Glomerular endothelial cell (primary cell): Measurements from ENCODE around the gene PSMB7. TPM values are rescaled to one million over a fixed set of nuclear protein-coding genes. Genes with fewer than 3 reads are reported as not detected.

Experiments
- DNase-seq: peaks from one replicate; pipeline ENCODE4 v3.0.0-alpha.2; 2011; ENCODE audit warnings: low read depth, low spot score; ENCODE audit errors: extremely low read depth
- total RNA-seq: library from RNA; depleted of rRNA; stranded (reverse); fragments of >200 nt; gene quantifications from 2 replicates; pipeline ENCODE4 v1.2.3, GENCODE V29; 2015

Gene PSMB7
- total RNA-seq, 1 donor from 2014 or later = 264 TPM

DNA sequence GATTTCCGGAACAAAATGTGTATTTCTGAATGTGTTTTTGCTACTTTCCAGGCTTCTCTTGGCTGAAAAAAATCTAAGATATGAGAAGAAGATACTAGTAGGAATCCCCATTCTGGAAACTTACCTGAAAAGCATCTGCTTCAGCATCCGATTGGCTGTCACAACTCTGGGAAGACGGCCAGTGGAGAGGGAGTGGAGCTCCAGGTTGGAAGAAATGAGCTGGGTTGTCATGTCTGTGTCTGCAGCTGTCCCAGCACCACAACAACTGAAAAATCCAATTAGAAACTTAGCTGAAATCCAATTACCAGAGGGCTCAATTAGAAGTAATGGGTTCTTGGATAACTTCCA is 3.0 kb downstream of the PSMB7 start:
- no peak for DNase-seq

DNA sequence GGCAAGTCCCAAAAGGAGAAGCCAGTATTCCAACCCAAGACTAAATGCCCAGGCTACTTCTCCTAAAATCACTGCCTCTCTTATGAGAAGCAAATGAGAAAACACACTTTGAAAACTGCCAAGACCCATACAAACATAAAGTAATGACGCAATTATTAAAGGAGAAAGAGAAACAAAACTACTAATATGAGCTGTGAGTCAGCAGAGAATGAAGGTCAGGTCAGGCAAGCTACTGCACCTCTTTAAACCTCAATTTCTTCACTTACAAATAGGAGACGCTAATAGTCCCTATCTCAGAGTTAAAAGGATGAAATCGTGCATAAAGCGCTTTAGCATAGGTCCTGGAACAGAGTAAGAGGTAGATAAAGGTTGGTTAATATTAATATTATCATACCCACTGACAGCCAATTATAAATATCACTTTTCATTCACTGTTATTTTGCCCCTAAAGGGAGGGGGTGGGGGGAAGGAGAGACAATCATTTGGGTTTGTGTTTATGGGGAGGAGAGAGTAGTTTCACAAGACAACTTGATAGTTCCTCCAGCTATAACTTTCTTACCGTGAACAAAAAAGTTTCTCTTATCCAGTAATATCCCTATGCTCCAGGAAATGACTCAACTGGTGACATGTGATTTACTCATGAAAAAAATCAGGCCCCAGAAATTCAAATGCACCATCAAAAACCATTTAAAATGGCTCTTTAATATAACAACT is 3.6 kb downstream of the PSMB7 start:
- no peak for DNase-seq

DNA sequence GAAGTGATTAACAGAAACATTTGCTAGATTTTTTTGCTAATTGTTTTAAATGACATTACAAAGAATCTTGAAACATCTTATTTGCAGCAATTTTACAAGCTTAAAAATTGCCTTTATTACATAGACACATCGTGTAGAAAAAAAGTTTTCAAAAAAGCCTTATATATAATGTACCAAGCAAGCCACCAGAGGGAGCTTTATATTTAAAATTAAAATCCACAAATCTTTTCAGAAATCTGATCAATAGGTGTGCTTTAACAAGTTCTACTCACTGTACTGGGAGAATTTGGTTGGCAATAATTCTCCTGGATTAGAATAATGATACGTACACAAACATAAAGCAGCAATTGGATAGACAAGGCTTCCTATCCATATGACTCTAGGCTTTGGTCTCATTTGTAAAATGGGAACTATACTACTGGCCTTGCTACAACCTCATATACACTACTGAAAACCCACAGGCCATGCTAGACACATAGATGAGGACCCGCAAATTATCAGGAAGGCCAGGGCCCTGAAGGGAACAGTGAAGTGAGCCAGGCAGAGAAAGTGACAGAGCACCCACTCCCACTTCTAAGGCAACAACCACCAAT is 4.8 kb downstream of the PSMB7 start:
- no peak for DNase-seq

DNA sequence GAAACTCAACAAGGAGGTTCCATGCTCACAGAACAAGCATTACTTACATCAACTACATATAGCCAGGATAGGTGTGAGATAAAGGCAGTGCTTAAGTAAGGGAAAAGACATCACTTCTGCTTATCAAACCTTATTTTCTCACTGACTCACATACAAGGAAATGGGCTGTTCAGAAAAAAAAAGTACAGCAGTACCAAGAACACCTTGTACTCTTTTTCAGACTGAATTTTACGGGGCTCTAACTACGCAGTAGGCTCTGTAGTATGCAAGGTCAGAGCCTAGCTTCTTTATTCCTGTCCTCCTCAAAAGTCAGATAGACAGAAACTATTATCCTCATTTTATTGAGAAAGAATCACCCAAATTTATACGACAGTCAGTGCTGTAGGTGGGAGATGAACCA is 5.8 kb downstream of the PSMB7 start:
- no peak for DNase-seq

DNA sequence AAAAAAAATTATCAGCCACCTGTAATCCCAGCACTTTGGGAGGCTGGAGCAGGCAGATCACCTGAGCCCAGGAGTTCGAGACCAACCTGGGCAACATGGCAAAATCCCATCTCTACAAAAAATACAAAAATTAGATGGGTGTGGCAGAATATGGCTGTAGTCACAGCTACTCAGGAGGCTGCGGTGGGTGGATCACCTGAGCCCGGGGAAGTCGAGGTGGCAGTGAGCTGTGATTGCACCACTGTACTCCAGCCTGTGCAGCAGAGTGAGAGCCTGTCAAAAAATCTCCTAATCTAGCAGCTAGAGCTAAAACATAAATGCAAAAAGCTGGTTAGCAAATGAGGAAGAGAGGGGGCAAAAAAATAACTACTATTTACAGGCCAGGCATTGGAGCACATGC is 12.0 kb downstream of the PSMB7 start:
- DNase-seq = no peak

DNA sequence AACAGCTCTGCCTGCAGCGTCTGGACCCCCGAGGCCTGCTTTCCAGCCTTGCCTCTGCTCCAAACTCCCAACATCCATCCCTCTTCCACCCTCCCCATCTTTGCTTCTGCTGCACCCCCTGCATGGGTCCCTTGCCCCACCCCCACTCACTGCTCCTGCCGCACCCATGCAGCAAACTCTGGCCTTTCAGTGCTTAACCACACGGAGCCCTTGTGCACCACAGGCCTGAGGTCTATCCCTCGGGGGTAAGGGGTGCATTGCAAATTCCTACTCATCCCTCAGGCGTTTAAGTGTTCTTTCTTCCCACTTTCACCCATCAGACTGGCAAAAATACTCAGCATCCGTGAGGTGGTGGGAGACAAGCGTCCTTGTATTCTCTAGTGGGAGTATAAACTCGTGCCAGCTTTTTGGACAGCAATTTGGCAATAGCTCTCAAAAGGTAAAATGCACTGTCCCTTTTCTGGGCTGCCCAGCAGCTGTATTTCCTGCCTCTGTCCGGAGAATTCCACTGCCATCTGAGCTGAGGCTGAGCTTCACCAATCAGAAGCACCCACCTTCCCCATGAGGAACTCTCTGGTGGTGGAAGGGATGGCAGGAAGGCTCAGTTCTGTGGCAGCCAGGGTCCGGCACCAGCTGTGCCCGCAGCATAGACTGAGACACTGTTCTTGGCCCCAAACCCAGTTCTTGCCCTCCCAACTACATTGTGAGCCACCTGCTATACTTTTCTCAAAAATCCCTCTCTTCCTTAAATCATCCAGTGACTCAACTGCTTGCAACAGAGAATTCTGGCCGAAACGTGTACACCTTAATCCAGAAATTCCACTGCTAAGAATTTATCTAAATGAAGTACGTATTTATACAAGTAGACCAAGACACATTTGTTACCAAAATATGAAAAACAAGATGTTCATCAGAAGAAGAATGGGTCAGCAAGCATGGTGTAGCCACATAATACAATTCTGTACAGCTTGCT is 15.0 kb downstream of the PSMB7 start:
- no peak for DNase-seq

DNA sequence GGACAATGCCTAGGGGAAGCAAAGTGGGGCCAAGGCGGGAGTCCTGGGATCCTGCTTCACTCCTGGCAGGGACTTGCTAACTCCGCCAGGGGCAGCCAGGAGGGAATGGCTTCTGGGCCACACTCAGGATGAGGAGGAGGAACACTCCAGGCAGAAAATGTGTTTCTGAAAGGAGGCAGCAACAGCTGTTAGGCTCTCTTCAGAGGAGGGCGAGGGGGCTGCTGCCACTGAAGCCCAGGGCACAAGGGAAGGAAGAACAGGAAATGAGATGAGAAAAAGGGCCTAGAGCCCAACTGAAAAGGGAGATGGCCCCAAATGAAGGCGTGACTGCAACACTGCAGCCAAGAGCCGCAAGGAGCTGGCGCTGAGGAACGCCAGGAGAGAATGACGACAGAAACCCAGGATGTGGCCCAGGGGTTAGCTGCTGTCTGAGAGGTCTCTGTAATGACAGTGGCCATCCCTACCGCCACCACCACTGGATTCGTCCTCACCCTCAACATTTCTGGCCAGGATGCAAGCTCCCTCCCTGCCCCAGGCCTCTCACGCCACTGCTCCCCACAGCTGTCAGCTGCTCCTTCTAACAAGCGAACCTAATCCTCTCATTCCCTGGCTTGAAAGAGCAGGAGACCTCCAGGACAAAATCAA is 15.8 kb downstream of the PSMB7 start:
- no peak for DNase-seq

DNA sequence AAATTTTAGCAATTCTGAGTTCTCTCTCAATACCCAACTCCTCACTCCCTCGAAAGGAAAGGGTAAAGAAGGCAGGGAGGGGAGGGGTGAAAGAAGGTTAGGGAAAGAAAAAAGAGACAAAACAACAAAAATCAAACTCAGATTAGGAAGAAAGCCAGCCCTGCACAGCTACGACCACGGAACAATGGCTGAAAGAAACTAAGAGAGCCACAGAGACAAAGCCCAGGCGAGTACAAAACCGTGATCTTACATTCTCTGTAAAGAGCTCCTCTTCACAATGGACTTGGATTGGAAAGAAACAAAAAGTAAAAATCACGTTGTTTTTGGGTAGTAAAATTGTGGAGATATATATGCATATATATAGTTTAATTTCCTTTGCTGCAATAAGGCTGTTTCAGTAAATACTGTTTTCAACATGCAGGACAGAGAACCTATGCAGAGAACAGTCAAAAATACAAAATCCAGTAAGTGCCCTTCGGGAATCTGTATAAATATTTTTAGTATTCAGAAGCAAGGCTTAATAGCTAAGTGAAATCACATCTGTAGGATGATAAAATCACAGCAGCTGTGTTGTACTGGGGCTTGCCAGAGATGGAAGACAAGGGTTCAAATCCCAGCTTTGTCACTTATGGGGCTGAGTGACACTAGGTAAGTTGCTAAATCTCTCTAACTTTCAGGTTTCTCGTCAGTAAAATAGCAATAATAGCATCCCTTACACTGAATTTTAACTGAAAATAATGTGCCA is 16.9 kb downstream of the PSMB7 start:
- no peak for DNase-seq

DNA sequence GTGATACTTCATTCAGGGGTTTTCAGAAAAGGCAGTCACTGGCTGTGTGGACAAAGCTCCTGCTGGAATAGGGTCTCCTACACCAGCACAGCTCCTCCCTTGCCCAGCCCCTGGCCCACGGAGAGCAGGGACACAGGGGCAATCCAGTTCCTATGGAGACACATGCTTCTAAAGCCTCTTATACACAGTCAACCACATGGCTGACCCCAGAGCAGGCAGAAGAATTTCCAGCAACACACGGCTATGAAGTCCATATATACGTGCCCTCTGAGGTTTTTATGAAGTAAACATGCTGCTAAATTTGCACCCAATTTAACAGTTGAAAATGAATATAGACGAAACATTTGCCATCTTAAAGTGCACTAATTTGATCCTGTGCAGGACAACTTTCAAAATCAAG is 19.4 kb downstream of the PSMB7 start:
- DNase-seq = no peak

DNA sequence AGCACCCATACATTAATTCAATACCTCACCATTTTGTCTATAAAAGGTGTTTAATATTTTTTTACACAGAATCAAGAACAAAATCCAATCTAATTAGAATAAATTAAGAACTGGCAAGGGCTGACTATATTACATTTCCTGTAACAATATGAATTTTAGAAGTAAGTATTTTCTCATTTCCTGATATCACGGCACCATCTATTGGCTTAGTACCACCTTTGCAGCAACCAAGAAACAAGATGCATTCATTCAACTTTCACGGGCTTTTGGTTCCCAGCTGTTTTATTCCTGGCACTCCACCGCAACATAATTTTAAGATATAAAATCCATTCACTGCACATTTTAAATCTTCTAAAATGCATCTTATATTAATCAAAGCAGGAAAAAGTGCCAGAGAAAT is 20.6 kb downstream of the PSMB7 start:
- DNase-seq = no peak

DNA sequence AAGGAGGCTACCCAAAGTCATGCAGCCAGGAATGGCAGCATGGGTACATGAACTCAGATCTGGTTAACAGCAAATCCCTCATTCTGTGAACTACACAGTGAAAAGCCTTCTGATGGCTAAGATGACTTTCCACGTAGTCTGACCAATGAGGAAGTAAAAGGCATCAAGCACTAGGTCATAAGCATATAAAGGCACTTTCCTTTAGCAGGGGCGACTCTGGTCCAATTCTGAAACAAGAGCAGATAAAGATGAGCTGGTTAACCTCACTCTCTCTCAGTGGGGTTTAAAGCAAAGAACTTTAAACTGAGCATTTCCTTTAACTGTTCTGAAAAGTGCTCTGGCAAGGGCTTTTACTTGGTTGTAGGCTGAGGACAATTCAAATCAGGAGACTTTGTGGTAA is 21.1 kb downstream of the PSMB7 start:
- no peak for DNase-seq

DNA sequence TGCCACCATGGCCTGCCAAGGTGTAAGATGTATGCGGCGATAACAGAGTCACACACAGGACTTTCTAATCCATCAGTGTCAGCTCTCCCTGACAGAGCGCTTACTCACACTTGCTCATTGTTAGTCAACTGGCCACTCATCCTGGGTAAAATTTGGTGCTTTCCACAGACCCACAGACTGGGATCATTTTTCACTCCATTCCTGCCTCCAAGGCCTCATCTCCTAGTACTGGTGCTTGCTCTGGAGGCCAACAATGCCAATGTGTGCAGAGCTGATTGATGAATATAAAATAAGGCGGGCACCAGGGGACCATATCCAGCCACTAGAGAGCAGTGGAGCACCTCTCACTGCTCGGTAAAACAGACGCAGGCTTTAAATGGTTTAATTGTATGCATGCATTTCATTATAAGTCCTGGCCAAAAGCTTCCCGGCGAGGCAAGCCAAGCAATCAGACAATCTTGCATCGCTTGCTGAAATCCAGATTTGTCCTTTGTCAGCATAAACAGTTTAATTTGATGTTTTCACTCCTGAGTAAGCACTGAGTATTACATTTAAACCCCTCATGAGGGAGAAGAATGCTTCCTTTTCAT is 22.3 kb downstream of the PSMB7 start:
- peak; percentile 62 for DNase-seq

DNA sequence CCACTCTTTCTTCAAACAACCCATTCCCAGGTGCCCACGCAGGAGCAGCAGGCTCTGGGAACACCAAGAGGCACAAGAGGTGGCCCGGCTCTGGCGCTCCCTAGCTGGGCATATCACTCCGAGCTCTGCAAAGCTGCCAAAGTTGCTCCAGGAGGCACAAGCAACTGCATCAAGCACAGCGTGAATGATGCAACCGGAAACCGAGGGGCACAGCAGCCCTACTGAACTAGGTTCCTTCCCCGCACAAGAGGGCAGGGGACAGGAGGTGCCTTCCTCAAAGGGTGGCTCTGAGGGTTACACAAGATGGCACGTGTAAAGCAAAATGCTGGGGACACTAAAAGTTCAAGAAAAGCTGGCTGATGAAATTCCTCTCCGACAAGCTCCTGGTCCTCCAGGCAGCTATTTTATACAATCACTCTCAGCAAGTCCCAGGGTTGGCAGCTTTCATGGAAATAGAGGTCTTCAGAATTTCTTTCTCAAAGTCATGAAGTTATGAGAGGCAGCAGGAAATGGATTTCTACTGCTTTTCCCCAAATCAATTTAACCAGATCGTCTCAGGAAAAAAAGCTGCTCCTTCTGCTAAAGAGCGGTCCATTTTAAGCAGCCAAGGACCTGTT is 22.9 kb downstream of the PSMB7 start:
- no peak for DNase-seq

DNA sequence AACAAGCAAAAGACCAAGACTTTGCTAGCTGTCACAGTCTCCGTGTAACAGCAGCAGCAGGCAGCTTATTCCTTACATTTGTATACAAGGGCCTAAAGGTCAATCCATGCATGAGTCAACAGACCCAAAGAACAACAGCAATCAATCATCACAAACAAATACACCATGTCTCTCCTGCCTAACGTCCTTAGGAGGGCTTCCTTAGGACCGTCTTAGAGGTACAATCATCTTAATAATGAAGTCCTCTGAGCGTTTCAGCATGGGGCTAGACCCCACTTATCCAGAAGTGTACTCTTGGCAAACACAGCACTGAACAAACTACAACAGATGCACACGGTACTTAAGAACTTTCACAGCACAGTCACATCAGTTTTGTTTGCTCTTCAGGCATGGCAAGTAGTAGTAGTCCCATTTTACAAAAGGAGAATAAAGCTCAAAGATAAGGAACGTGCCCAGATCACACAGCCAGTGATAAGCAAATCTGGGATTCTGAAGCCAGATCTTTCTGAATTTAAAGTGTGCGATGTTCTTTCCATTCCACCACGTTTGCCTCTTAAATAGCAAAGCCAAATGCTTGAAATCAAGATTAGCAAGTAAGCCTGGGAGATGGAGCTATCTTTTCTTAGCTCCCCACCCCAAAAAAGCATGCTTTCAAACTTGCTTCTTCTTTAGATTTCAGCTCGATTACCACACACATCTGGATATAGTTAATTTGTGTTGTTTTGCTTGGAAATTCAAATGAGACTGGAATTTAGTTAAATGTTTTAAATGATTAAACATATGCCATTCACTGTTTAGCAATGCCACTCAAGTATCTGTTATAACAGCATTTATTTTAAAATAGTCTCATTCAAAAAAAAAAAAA is 24.2 kb downstream of the PSMB7 start:
- no peak for DNase-seq

DNA sequence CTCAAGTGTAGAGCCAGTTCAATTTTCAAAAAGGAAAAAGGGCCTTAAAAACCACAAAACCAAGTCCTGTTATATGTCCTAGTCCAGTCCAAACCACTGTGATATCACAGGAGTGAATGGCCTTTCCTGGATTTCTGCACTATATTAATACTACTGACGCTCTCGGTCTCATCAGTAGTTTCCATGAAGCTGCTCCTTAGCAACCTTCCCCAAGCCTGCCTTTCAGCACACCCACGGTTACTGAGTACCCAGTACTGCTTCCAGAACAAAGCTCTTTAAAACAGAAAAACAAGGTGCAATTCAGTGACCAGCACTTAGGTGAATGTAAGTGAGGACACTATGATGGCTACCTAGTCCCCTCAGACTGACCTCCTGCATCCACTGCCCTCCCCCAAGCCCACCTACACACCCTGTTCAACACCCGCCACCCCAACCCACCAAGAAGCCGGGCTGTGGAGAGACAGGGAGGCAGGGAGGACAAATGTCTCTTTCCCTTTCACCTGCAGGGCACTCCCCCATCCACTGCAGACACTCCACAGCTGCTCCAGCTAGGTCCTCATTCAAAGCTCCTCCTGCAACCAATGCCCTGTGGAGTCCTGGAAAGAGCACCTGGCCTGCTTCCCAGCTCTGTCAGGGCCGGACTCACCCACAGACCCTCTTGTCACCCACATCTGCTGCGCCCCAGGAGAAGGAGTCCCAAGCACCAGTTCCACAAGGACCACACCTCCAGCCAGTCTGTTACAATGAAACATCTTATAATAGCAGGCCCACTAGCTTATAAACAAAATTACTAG is 25.9 kb downstream of the PSMB7 start:
- no peak for DNase-seq

DNA sequence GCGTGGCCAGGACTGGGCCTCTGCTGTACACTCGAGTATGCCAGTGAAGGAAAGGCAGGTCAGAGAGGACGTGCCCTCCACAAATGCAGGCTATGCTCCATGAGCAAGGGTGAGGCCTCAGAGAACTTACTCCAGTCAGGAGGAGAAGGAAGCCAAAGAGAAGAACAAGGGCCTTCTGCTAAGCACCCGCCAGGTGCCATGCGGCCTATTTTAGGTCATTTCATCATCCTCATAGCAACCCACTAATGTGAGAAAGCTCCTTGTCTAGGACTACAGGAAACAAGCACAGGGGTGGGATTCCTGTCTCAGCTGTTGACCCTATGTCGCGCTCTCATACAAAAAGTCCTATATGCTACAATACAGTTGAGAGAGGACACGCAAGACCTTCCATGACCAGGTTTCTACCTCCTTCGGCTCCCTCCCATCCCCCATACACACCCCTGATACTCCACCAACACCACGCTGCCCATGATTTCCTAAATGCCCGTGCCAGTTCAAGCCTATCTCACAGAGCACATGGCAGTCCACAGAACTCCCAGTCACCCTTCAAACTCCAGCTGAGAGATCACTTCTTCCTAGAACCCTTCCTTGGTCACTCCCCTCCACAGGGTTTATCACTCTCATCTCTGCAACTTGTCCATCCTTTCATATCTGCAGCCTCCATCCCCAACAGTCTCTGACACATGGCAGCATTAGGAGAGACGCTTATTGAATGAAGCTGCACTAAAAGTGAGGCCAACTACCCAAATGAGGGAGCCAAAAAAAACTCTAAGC is 26.8 kb downstream of the PSMB7 start:
- no peak for DNase-seq

DNA sequence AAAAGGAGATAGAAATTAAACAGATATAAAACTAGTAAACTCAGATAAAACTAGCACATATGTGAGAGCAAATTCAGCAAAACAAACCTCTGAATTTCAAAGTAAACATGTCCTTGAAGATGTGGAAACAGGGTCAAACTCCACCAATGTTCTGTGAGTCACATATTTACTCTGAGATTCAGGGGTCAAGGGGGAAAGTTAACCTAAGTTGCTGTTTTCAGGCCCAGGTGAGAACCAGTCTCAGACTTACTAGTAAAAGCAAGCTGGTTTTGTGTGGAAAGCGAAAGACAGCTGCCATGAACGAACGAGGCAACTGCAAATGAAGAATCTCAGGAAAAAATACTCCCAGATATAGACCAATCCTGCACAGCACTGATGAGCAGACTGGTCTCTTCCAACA is 29.0 kb downstream of the PSMB7 start:
- no peak for DNase-seq
